Fibroblast of the aortic adventitia (primary cell): ENCODE data around the gene ANKRD27. TPM values are rescaled to one million over a fixed set of nuclear protein-coding genes. Genes with fewer than 3 reads are reported as not detected.

Source experiments
- DNase-seq: peaks from one replicate; pipeline ENCODE4 v3.0.0-alpha.2; 2010; ENCODE audit warnings: low read depth
- H3K4me3 ChIP-seq: 2 replicates; pipeline ENCODE4 v1.5.1; 2011; ENCODE audit warnings: low read depth, mild to moderate bottlenecking, control low read depth, low read length, moderate library complexity
- total RNA-seq: library from RNA; depleted of rRNA; stranded (reverse); fragments of >200 nt; gene quantifications from 2 replicates; pipeline ENCODE4 v1.2.3, GENCODE V29; 2012; ENCODE audit warnings: low replicate concordance
- TF ChIP-seq, protein P1 (sequence below): IDR thresholded peaks from 2 replicates; pipeline ENCODE4 v1.5.1; 2011; ENCODE audit warnings: mild to moderate bottlenecking, low read length, control low read depth, inconsistent platforms; ENCODE audit not compliant: insufficient read depth

Gene ANKRD27
- total RNA-seq, 1 donor, result 29.0 TPM

DNA sequence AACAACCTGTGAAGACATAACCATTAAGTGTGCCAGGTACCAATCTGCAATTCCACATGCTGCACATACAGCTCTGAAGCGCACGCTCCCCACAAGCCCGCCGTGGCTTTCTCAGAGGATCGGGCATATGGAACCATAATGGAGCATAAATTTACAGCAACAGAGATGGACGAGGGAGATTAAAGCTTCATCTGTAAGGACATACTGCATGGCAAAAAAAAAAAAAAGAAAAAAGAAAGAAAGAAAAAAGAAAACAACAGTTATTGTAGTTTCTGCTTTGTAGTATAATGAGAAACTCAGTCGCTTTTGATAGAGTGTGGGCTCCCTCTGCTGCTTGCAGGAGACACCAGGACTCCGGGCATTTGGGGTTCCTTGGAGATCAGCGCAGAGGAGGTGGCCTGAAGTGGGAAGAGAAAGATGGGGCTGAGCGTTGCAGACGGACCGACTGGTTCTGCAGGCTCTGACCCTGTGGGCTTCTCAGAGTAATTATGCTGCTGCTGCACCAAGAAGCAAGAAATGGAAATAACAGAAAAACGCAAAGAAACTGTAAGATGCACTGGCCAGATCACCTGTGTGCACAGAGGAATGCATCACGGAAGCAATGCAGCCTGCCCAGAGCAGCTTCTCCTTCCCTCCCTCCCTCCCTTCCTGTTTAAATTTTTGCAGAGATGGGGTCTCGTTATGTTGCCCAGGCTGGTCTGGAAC is 104.7 kb downstream of the ANKRD27 start:
- no peak overlapping the region for H3K4me3 ChIP-seq
- TF ChIP-seq, protein P1, sequence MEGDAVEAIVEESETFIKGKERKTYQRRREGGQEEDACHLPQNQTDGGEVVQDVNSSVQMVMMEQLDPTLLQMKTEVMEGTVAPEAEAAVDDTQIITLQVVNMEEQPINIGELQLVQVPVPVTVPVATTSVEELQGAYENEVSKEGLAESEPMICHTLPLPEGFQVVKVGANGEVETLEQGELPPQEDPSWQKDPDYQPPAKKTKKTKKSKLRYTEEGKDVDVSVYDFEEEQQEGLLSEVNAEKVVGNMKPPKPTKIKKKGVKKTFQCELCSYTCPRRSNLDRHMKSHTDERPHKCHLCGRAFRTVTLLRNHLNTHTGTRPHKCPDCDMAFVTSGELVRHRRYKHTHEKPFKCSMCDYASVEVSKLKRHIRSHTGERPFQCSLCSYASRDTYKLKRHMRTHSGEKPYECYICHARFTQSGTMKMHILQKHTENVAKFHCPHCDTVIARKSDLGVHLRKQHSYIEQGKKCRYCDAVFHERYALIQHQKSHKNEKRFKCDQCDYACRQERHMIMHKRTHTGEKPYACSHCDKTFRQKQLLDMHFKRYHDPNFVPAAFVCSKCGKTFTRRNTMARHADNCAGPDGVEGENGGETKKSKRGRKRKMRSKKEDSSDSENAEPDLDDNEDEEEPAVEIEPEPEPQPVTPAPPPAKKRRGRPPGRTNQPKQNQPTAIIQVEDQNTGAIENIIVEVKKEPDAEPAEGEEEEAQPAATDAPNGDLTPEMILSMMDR, result peak; percentile 70
- peak; percentile 66 for DNase-seq

DNA sequence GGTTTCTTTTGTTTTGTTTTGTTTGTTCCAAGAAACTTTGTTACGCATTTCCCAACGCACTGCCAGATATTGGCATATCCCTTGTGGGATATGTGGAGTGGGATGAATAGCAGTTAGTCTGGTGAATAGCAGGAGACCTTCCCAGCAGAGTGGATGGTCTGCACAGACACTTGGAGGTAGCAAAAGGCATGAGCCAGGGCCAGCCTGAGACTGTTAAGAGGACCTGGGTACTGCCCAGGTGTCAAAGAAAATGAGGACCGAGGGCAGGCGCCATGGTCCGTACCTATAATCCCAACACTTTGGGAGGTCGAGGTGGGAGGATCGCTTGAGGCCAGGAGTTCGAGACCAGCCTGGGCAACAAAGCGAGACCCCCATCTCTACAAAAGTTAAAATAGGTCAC is 107.5 kb downstream of the ANKRD27 start:
- no peak overlapping the region for H3K4me3 ChIP-seq
- TF ChIP-seq, protein P1, result no peak
- no peak for DNase-seq

DNA sequence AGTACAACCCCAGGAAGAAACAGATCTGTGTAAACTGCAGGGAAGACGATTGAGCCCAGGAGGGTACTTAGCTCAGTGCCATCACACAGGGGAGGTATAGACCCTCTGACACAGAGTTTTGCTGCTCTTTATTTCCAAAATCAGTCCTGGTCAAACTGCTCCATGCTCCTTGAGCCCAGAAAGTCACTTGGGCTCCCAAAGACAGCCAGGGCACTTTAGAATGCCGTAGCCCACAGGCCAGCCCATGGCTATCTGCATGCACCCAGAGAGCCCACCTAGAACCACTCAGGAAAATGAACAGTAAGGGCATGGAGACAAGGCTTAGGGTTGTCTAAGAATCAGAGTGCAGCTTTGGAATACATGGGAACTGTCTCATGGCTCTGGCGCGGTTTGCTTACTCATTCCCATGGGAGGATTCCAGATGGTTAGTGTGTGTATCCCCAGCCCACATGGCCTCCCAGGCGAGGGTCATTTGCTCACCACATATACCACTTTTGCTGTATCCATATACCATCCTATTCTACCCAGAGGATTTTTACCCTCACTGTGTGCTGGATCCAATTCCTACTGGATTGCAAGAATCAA is 108.6 kb downstream of the ANKRD27 start:
- TF ChIP-seq, protein P1, result no peak
- H3K4me3 ChIP-seq, result no peak overlapping the region
- peak; percentile 13 for DNase-seq

DNA sequence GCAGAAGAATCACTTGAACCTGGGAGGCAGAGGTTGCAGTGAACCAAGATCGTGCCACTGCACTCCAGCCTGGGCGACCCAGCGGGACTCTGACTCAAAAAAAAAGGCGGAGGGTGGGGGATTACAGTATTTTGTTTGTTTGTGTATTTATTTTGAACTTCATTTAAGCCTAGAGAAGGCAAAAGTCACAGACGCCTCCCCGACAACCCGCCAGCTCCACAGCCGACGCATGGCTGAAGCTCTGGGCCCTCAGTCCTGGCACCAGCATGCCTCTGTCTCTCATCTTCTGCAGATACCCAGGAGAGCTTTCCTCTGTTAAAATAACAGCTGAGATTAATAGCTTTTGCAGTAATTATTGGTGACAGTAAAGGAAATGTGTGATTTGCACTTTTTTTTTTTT is 111.2 kb downstream of the ANKRD27 start:
- TF ChIP-seq, protein P1, result no peak
- no peak overlapping the region for H3K4me3 ChIP-seq
- no peak for DNase-seq

DNA sequence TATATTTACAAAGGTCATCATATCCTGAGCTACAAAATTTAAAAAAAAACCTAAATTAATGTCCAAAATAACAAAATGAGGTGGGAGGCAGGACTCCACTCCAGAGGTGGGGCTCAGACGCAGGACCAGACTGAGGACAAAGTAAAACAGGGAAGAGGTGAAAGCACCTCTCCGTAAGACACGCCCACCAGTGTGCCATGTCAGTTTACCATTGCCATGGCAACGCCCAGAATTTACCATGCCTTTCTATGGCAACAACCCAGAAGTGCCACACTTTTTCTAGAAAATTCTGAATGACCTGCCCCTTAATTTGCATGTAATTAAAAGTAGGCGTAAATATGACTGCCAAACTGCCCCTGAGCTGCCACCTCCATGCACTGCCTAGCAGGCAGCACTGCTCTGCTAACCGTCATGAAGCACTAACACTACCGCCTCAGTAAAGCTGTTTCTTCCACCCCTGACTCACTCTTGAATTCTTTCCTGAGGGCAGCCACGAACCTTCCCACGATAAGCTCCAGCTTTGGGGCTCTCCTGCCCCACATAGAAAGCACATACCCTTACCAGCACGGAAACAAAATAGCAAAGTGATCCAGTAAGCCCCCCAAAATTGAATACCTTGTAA is 116.3 kb downstream of the ANKRD27 start:
- H3K4me3 ChIP-seq, result no peak overlapping the region
- no peak for DNase-seq
- TF ChIP-seq, protein P1, result no peak

DNA sequence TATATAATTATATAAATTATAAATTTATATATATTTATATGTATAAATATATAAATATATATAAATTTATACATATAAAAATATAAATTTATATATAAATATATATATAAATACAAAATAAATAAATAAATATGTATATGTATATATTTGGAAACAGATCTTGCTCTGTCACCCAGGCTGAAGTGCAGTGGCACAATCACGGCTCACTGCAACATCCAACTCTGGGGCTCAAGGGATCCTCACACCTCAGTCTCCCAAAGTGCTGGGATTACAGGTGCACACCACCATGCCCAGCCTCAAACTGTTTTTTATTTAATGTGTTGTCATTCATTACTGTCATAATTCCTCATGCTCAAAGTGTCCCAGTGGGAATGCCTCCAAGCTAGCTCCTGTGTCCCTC is 119.2 kb downstream of the ANKRD27 start:
- no peak for DNase-seq
- TF ChIP-seq, protein P1, result no peak
- no peak overlapping the region for H3K4me3 ChIP-seq
